WTC11 (cell line): ENCODE results near the gene B3GAT3.

ENCODE experiments used
- ATF2 ChIP-seq: sonication (generic); formaldehyde crosslinking; IDR thresholded peaks from 2 replicates; pipeline ENCODE4 v1.8.1; 2022; ENCODE audit warnings: low read depth, missing genetic modification reagents, borderline replicate concordance
- CBFB ChIP-seq: sonication (generic); formaldehyde crosslinking; IDR thresholded peaks from 2 replicates; pipeline ENCODE4 v1.8.1; 2022; ENCODE audit warnings: mild to moderate bottlenecking, low read depth, missing genetic modification reagents
- CDX4 ChIP-seq: fragments of 250-450 bp; sonication (Bioruptor Pico); IDR thresholded peaks from 2 replicates; pipeline ENCODE4 v1.9.0; 2021; ENCODE audit warnings: moderate library complexity, mild to moderate bottlenecking, inconsistent platforms, borderline replicate concordance
- CREB1 ChIP-seq: sonication (generic); formaldehyde crosslinking; IDR thresholded peaks from 2 replicates; pipeline ENCODE4 v1.8.0; 2023; ENCODE audit warnings: mild to moderate bottlenecking, missing genetic modification reagents
- MAX ChIP-seq: sonication (generic); formaldehyde crosslinking; IDR thresholded peaks from 2 replicates; pipeline ENCODE4 v1.8.0; 2022; ENCODE audit warnings: mild to moderate bottlenecking, missing genetic modification reagents
- NR2C2 ChIP-seq: sonication (generic); formaldehyde crosslinking; IDR thresholded peaks from 2 replicates; pipeline ENCODE4 v1.8.0; 2022; ENCODE audit warnings: mild to moderate bottlenecking, missing genetic modification reagents
- PRDM15 ChIP-seq: sonication (generic); formaldehyde crosslinking; IDR thresholded peaks from 2 replicates; pipeline ENCODE4 v1.8.0; 2022; ENCODE audit warnings: missing genetic modification reagents
- RELA ChIP-seq: sonication (generic); formaldehyde crosslinking; IDR thresholded peaks from 2 replicates; pipeline ENCODE4 v1.8.1; 2022; ENCODE audit warnings: missing genetic modification reagents, mild to moderate bottlenecking, borderline replicate concordance
- SP1 ChIP-seq: sonication (generic); formaldehyde crosslinking; conservative IDR thresholded peaks from 2 replicates; pipeline ENCODE4 v1.8.1; 2022; ENCODE audit warnings: missing genetic modification reagents
- ZNF138 ChIP-seq: sonication (generic); formaldehyde crosslinking; conservative IDR thresholded peaks from 2 replicates; pipeline ENCODE4 v1.8.1; 2022; ENCODE audit warnings: mild to moderate bottlenecking, moderate library complexity, missing genetic modification reagents
- TF ChIP-seq, protein P1 (sequence below): fragments of 200-600 bp; IDR thresholded peaks from 2 replicates; pipeline ENCODE4 v1.8.0; 2022; ENCODE audit warnings: antibody characterized with exemption
- TF ChIP-seq, protein P2 (sequence below): sonication (generic); formaldehyde crosslinking; IDR thresholded peaks from 2 replicates; pipeline ENCODE4 v1.8.0; 2022; ENCODE audit warnings: mild to moderate bottlenecking, missing genetic modification reagents

DNA sequence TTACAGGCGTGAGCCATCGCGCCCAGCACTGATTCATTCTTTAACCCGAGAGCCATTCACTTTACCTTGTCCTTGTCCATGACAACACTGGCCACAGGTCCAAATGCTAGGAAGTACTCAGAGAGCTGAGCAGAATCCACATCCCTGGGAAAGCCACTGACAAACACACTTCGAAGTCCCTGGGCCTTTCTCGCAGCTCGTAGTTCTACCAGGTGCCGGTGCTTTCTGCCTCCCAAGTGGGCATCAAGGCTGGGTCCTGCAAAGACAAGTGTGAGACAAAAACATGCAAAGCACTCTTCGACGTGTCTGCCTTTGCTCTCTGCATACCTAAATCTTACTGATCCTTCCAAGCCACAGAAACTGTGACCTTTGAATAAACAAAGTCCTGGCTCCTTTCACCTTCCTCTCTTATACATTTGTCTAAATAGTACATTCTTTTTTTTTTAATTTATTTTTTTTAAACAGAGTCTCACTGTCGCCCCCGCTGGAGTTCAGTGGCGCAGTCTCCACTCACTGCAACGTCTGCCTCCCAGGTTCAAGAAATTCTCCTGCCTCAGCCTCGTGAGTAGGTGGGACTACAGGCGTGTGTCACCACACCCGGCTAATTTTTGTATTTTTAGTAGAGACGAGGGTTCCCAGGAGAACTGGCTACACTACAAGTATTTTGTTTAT lies 32.7 kb downstream of the B3GAT3 start:
- TF ChIP-seq CREB1 (CRISPR knock-in tag) (no peak), NR2C2 (no peak), SP1 (no peak), MAX (CRISPR knock-in tag) (no peak), ATF2 (CRISPR knock-in tag) (no peak), ZNF138 (CRISPR knock-in tag) (no peak), PRDM15 (CRISPR knock-in tag) (no peak), CBFB (CRISPR knock-in tag) (no peak), CDX4 (CRISPR knock-in tag) (no peak), RELA (CRISPR knock-in tag) (no peak)
- TF ChIP-seq, protein P1, sequence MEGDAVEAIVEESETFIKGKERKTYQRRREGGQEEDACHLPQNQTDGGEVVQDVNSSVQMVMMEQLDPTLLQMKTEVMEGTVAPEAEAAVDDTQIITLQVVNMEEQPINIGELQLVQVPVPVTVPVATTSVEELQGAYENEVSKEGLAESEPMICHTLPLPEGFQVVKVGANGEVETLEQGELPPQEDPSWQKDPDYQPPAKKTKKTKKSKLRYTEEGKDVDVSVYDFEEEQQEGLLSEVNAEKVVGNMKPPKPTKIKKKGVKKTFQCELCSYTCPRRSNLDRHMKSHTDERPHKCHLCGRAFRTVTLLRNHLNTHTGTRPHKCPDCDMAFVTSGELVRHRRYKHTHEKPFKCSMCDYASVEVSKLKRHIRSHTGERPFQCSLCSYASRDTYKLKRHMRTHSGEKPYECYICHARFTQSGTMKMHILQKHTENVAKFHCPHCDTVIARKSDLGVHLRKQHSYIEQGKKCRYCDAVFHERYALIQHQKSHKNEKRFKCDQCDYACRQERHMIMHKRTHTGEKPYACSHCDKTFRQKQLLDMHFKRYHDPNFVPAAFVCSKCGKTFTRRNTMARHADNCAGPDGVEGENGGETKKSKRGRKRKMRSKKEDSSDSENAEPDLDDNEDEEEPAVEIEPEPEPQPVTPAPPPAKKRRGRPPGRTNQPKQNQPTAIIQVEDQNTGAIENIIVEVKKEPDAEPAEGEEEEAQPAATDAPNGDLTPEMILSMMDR = no peak
- TF ChIP-seq, protein P2, sequence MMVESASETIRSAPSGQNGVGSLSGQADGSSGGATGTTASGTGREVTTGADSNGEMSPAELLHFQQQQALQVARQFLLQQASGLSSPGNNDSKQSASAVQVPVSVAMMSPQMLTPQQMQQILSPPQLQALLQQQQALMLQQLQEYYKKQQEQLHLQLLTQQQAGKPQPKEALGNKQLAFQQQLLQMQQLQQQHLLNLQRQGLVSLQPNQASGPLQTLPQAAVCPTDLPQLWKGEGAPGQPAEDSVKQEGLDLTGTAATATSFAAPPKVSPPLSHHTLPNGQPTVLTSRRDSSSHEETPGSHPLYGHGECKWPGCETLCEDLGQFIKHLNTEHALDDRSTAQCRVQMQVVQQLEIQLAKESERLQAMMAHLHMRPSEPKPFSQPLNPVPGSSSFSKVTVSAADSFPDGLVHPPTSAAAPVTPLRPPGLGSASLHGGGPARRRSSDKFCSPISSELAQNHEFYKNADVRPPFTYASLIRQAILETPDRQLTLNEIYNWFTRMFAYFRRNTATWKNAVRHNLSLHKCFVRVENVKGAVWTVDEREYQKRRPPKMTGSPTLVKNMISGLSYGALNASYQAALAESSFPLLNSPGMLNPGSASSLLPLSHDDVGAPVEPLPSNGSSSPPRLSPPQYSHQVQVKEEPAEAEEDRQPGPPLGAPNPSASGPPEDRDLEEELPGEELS (CRISPR knock-in tag) = no peak
